Transverse colon (tissue), 4 donors: ENCODE measurements around the gene VASN.

Experiments used
- POLR2AphosphoS5 ChIP-seq, 3 donors: sonication (generic); formaldehyde crosslinking; IDR thresholded peaks; one replicate each; pipeline ENCODE4 v1.6.1; 2016; ENCODE audit warnings: antibody characterized with exemption in 3 of 3
- TF ChIP-seq, protein P1 (sequence below), 5 experiments: fragments of 200-600 bp in 3 of 5; fragments of 450-650 bp in 2 of 5; sonication (generic) in 3 of 5; IDR thresholded peaks; 1 replicate in 2 of 5; 2 replicates in 3 of 5; pipeline ENCODE4 v1.5.1; 2016 to 2017; ENCODE audit warnings: antibody characterized with exemption in 5 of 5, inconsistent platforms in 3 of 5, mild to moderate bottlenecking in 2 of 5, moderate library complexity in 1 of 5

DNA sequence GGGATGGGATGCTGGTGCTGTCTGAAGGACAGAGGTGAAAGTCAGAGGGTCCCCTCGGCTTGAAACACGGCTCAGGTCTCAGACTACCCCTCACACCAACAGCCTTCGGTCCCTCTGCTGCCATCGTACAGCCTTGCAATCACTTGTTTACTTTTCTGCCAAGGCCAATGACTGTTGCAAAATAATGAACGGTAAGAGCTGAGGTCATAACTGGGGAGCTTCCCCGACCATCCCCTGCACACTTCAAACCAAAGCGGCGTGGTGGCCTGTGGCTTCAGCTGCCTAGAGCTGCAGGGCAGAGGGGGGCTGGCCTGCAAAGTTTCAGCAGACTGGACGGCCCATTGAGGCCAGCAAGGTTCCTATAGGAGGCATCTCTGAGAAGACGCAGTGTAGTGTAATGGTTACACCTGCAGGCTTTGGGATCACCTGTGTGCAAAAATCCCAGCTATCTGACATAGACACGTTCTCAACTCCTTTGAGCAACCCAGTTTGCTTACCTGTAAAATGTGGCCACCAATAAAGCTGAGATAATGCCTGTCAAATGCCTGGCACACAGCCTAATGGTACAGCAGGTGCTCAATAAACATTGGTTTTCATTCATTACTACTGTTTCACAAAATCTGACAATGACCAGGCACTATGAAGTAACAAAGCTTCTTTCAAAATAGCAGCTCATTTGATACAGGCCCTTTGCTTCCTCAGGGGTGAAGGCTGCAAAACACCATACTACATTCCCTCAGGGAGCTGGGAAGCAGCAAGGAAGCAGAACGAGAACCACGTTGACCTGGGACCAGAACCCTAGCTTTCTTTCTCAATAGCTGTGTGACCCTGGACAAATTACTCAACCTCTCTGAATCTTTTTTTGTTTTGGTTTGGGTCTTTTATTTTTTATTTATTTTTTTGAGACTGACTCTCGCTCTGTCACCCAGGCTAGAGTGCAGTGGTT, 25.5 kb upstream of the VASN start:
- TF ChIP-seq, protein P1, sequence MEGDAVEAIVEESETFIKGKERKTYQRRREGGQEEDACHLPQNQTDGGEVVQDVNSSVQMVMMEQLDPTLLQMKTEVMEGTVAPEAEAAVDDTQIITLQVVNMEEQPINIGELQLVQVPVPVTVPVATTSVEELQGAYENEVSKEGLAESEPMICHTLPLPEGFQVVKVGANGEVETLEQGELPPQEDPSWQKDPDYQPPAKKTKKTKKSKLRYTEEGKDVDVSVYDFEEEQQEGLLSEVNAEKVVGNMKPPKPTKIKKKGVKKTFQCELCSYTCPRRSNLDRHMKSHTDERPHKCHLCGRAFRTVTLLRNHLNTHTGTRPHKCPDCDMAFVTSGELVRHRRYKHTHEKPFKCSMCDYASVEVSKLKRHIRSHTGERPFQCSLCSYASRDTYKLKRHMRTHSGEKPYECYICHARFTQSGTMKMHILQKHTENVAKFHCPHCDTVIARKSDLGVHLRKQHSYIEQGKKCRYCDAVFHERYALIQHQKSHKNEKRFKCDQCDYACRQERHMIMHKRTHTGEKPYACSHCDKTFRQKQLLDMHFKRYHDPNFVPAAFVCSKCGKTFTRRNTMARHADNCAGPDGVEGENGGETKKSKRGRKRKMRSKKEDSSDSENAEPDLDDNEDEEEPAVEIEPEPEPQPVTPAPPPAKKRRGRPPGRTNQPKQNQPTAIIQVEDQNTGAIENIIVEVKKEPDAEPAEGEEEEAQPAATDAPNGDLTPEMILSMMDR (IDR thresholded peaks at IDR 0.05), result no peak
- no peak for TF ChIP-seq POLR2AphosphoS5 (IDR thresholded peaks at IDR 0.05)
